HepG2 (cell line): ENCODE measurements around the gene TRPC1. TPM values are rescaled to one million over a fixed set of nuclear protein-coding genes. Genes with fewer than 3 reads are reported as not detected.

Source experiments
- ATRX ChIP-seq: sonication (generic); formaldehyde crosslinking; IDR thresholded peaks from 2 replicates; pipeline ENCODE4 v1.4.0; 2020; ENCODE audit warnings: missing genetic modification reagents, borderline replicate concordance
- POLR2AphosphoS2 ChIP-seq: IDR thresholded peaks from 2 replicates; pipeline ENCODE4 v1.6.1; 2011; ENCODE audit warnings: low read depth, low read length, improper control_type of control experiment
- POLR2G ChIP-seq: fragments of 200-400 bp; formaldehyde crosslinking; IDR thresholded peaks from 2 replicates; pipeline ENCODE4 v1.6.1; 2018; ENCODE audit warnings: mild to moderate bottlenecking, low read depth, low read length, moderate library complexity
- SOX13 ChIP-seq, 3 experiments: fragments of 450-650 bp in 1 of 3; sonication (generic) in 1 of 3; formaldehyde crosslinking in 1 of 3; IDR thresholded peaks in 2 of 3; conservative IDR thresholded peaks in 1 of 3; 2 replicates each; pipeline versions ENCODE4 v1.5.0 to v1.6.1; 2016 to 2020; ENCODE audit warnings: antibody characterized with exemption in 1 of 3, mild to moderate bottlenecking in 1 of 3, missing compliant biosample characterization in 1 of 3, missing genetic modification reagents in 1 of 3, moderate library complexity in 1 of 3
- WIZ ChIP-seq: sonication (generic); formaldehyde crosslinking; IDR thresholded peaks from 2 replicates; pipeline ENCODE4 v1.5.1; 2020; ENCODE audit warnings: mild to moderate bottlenecking, missing genetic modification reagents
- ZBTB2 ChIP-seq: sonication (generic); formaldehyde crosslinking; IDR thresholded peaks from 2 replicates; pipeline ENCODE4 v1.8.0; 2022; ENCODE audit warnings: low read depth, missing genetic modification reagents
- ZBTB8A ChIP-seq: sonication (generic); formaldehyde crosslinking; IDR thresholded peaks from 2 replicates; pipeline ENCODE4 v1.4.0; 2020; ENCODE audit warnings: mild to moderate bottlenecking, low read depth, missing genetic modification reagents, borderline replicate concordance
- ZNF605 ChIP-seq: sonication (generic); formaldehyde crosslinking; IDR thresholded peaks from 2 replicates; pipeline ENCODE4 v1.8.0; 2022; ENCODE audit warnings: mild to moderate bottlenecking, missing genetic modification reagents
- ZNF687 ChIP-seq: sonication (generic); formaldehyde crosslinking; IDR thresholded peaks from 2 replicates; pipeline ENCODE4 v1.5.1; 2020; ENCODE audit warnings: mild to moderate bottlenecking, missing genetic modification reagents, moderate library complexity
- polyA plus RNA-seq, 8 experiments: library from polyadenylated mRNA; depleted of rRNA in 3 of 8; stranded (reverse) in 7 of 8; unstranded in 1 of 8; fragments of >200 nt; fragmentation: Illumina TruSeq in 4 of 8; extraction: Trizol in 4 of 8; gene quantifications; 2 replicates each; pipeline versions ENCODE4 v1.2.1 to v1.2.3, GENCODE V29; 2011 to 2016; ENCODE audit warnings: low read depth in 4 of 8, missing spikeins in 1 of 8, mixed read lengths in 1 of 8; ENCODE audit not compliant: insufficient read depth in 1 of 8
- total RNA-seq, 5 experiments: library from RNA; depleted of rRNA; stranded (reverse); fragments of >200 nt; fragmentation: Illumina TruSeq; extraction: Trizol; gene quantifications; 2 replicates each; pipeline ENCODE4 v1.2.3, GENCODE V29; 2016; ENCODE audit warnings: low read depth in 1 of 5
- TF ChIP-seq, protein P1 (sequence below): sonication (generic); formaldehyde crosslinking; IDR thresholded peaks from 2 replicates; pipeline ENCODE4 v1.5.0; 2020; ENCODE audit warnings: missing genetic modification reagents, mild to moderate bottlenecking, borderline replicate concordance
- TF ChIP-seq, protein P2 (sequence below), 2 experiments: fragments of 450-650 bp in 1 of 2; sonication (generic) in 1 of 2; formaldehyde crosslinking in 1 of 2; IDR thresholded peaks; 2 replicates each; pipeline versions ENCODE4 v1.6.1 to v1.8.0; 2016 to 2022; ENCODE audit warnings: antibody characterized with exemption in 1 of 2, mild to moderate bottlenecking in 1 of 2, missing genetic modification reagents in 1 of 2

Gene TRPC1
- total and polyA plus RNA-seq, 2 of the 13 experiments (the other 11 are each of a cell fraction or from before 2014, with no cell fraction given), result 10.8 to 13.1 TPM

DNA sequence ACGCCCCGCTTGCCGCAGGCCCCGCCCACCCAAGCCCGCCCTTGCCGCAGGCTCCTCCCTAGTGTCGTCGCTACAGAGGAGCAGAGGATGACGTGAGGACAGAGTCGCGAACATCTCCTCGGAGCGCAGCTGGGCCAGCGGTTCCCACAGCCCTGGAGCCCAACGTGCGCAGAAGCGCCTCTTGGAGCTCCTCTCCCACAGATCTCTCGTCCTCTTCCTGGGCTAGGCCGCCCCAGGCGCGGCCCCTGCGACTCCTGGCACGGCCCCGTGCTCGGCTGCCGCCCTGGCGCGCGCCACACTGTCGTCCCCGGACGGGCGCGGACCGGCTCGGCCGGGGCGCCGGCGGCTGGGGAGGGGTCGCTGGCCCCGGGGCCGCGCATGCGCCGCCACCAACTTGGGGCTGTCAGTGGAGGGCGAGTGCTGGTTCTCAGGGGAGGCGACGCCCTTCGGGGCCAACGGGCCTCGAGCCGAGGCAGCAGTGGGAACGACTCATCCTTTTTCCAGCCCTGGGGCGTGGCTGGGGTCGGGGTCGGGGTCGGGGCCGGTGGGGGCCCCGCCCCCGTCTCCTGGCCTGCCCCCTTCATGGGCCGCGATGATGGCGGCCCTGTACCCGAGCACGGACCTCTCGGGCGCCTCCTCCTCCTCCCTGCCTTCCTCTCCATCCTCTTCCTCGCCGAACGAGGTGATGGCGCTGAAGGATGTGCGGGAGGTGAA is at the start of gene TRPC1 (continued):
- TF ChIP-seq ZNF687 (CRISPR knock-in tag) (no peak; the same call in 1 of the 2 replicates), ZNF605 (CRISPR knock-in tag) (peak; percentile 91), SOX13 (IDR thresholded peaks at IDR 0.05) (no peak), SOX13 (CRISPR knock-in tag; conservative IDR thresholded peaks at IDR 0.05 in 1 of 2, IDR thresholded peaks at IDR 0.05 in 1 of 2) (0 out of 4 replicates have a peak, but pooled peaks of 1 of the 2 experiments have one; percentile 9), POLR2G (peak; percentile 82), POLR2AphosphoS2 (no peak), ATRX (CRISPR knock-in tag) (no peak; the same call in 1 of the 2 replicates), WIZ (no peak), ZBTB2 (CRISPR knock-in tag) (0 out of 2 replicates have a peak, but pooled peaks have one; percentile 56), ZBTB8A (CRISPR knock-in tag) (no peak)
- TF ChIP-seq, protein P1, sequence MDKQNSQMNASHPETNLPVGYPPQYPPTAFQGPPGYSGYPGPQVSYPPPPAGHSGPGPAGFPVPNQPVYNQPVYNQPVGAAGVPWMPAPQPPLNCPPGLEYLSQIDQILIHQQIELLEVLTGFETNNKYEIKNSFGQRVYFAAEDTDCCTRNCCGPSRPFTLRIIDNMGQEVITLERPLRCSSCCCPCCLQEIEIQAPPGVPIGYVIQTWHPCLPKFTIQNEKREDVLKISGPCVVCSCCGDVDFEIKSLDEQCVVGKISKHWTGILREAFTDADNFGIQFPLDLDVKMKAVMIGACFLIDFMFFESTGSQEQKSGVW (CRISPR knock-in tag), result no peak
- TF ChIP-seq, protein P2, sequence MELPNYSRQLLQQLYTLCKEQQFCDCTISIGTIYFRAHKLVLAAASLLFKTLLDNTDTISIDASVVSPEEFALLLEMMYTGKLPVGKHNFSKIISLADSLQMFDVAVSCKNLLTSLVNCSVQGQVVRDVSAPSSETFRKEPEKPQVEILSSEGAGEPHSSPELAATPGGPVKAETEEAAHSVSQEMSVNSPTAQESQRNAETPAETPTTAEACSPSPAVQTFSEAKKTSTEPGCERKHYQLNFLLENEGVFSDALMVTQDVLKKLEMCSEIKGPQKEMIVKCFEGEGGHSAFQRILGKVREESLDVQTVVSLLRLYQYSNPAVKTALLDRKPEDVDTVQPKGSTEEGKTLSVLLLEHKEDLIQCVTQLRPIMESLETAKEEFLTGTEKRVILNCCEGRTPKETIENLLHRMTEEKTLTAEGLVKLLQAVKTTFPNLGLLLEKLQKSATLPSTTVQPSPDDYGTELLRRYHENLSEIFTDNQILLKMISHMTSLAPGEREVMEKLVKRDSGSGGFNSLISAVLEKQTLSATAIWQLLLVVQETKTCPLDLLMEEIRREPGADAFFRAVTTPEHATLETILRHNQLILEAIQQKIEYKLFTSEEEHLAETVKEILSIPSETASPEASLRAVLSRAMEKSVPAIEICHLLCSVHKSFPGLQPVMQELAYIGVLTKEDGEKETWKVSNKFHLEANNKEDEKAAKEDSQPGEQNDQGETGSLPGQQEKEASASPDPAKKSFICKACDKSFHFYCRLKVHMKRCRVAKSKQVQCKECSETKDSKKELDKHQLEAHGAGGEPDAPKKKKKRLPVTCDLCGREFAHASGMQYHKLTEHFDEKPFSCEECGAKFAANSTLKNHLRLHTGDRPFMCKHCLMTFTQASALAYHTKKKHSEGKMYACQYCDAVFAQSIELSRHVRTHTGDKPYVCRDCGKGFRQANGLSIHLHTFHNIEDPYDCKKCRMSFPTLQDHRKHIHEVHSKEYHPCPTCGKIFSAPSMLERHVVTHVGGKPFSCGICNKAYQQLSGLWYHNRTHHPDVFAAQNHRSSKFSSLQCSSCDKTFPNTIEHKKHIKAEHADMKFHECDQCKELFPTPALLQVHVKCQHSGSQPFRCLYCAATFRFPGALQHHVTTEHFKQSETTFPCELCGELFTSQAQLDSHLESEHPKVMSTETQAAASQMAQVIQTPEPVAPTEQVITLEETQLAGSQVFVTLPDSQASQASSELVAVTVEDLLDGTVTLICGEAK (IDR thresholded peaks at IDR 0.05), result no peak
- TF ChIP-seq, protein P2 (CRISPR knock-in tag; IDR thresholded peaks at IDR 0.05), result no peak
